K562 (cell line): ENCODE results near the gene BCAR3. TPM values are rescaled to one million over a fixed set of nuclear protein-coding genes. Genes with fewer than 3 reads are reported as not detected.

Source experiments
- ATAC-seq: fragments of 200-7000 bp; cut with Tn5 transposase; 3 replicates; pipeline ENCODE4 v1.9.1; 2020; ENCODE audit warnings: moderate library complexity
- BruUV-seq: library from RNA; stranded (reverse); fragments of 400-500 nt; replicated peaks from 2 replicates; lab custom pipeline; 2021; lab: Mats Ljungman, UMichigan
- CTCF ChIA-PET: fragments of 300-600 bp; formaldehyde crosslinking; extraction: SDS; loops from one replicate; lab custom pipeline; 2021; ENCODE audit warnings: low intra/inter-chr PET ratio; lab: Yijun Ruan, JAX
- POLR2A ChIA-PET: fragments of 300-600, 350-650 bp; sonication (Branson Sonifier 250); formaldehyde crosslinking; extraction: SDS; loops from one replicate; lab custom pipeline; 2021; ENCODE audit warnings: antibody characterized with exemption, inconsistent platforms; lab: Yijun Ruan, JAX
- DNase-seq, 4 experiments: peaks; one replicate each; pipeline versions ENCODE4 v3.0.0 to v3.0.0-alpha.2; 2011 to 2018; ENCODE audit warnings: low spot score in 3 of 4, mixed read lengths in 3 of 4; ENCODE audit errors: extremely low read depth in 1 of 4
- FAIRE-seq: peaks from 2 replicates; lab custom pipeline; 2011; peaks lifted over from hg19 to GRCh38; lab: Jason Lieb, UNC
- H2AFZ ChIP-seq: 2 replicates; pipeline ENCODE4 v1.6.0; 2011; ENCODE audit warnings: low read depth, low read length, control low read depth, inconsistent platforms
- H3K27ac ChIP-seq: fragments of 200-600 bp; 3 replicates; pipeline ENCODE4 v1.8.0; 2011; ENCODE audit warnings: low read depth, mild to moderate bottlenecking, control low read depth, inconsistent platforms, low read length, moderate library complexity, mixed read lengths; ENCODE audit errors: extremely low read depth
- H3K27me3 ChIP-seq, 2 experiments: fragments of 300-600 bp in 1 of 2; 2 replicates in 1 of 2; 3 replicates in 1 of 2; pipeline versions ENCODE4 v1.6.0 to v1.8.0; 2011; ENCODE audit warnings: inconsistent platforms in 2 of 2, low read length in 2 of 2, mild to moderate bottlenecking in 1 of 2, mixed read lengths in 1 of 2, moderate library complexity in 1 of 2; ENCODE audit not compliant: control insufficient read depth in 2 of 2, insufficient read depth in 2 of 2
- H3K36me3 ChIP-seq: fragments of 300-600 bp; 3 replicates; pipeline ENCODE4 v1.8.0; 2011; ENCODE audit warnings: mild to moderate bottlenecking, low read length, inconsistent platforms; ENCODE audit not compliant: control insufficient read depth, insufficient read depth
- H3K4me1 ChIP-seq, 2 experiments: fragments of 200-600 bp in 1 of 2; replicated peaks in 1 of 2; 2 replicates in 1 of 2; 3 replicates in 1 of 2; pipeline versions ENCODE4 v1.5.1 to v1.8.0; 2011; ENCODE audit warnings: inconsistent platforms in 2 of 2, low read length in 2 of 2, mild to moderate bottlenecking in 1 of 2, mixed read lengths in 1 of 2, moderate library complexity in 1 of 2; ENCODE audit not compliant: control insufficient read depth in 2 of 2, insufficient read depth in 2 of 2
- H3K4me2 ChIP-seq: 2 replicates; pipeline ENCODE4 v1.6.1; 2011; ENCODE audit warnings: low read length, control low read depth, inconsistent platforms, mixed read lengths; ENCODE audit not compliant: insufficient read depth
- H3K4me3 ChIP-seq: fragments of 200-600 bp; sonication (generic), shearing (Covaris generic); 2 replicates; pipeline ENCODE4 v1.5.1; 2016; ENCODE audit warnings: control low read depth, inconsistent platforms
- H3K79me2 ChIP-seq: fragments of 200-600 bp; 3 replicates; pipeline ENCODE4 v1.8.0; 2011; ENCODE audit warnings: low read length, inconsistent platforms; ENCODE audit not compliant: control insufficient read depth, insufficient read depth
- H3K9ac ChIP-seq, 2 experiments: 2 replicates each; pipeline versions ENCODE4 v1.6.0 to v1.6.1; 2011; ENCODE audit warnings: low read depth in 2 of 2, low read length in 2 of 2, control low read depth in 1 of 2, inconsistent platforms in 1 of 2, mild to moderate bottlenecking in 1 of 2, mixed read lengths in 1 of 2; ENCODE audit not compliant: insufficient read depth in 1 of 2
- H3K9me1 ChIP-seq: one replicate; pipeline ENCODE4 v1.6.0; 2011; ENCODE audit warnings: inconsistent platforms, mild to moderate bottlenecking, low read length, moderate library complexity; ENCODE audit not compliant: control insufficient read depth, insufficient read depth
- H3K9me3 ChIP-seq: replicated peaks from 2 replicates; pipeline ENCODE4 v1.5.1; 2011; ENCODE audit warnings: low read depth, low read length, inconsistent platforms; ENCODE audit not compliant: control insufficient read depth, insufficient read depth
- H4K20me1 ChIP-seq: replicated peaks from 2 replicates; pipeline ENCODE4 v1.6.1; 2011; ENCODE audit warnings: low read length, inconsistent platforms, mixed read lengths; ENCODE audit not compliant: control insufficient read depth, insufficient read depth
- ATF6 ChIP-seq: sonication (generic); formaldehyde crosslinking; IDR thresholded peaks from 2 replicates; pipeline ENCODE4 v1.4.0; 2020; ENCODE audit warnings: mild to moderate bottlenecking, missing genetic modification reagents
- CHD1 ChIP-seq: fragments of 200-600 bp; sonication (generic); IDR thresholded peaks from one replicate; pipeline ENCODE4 v1.6.1; 2012; ENCODE audit warnings: mild to moderate bottlenecking, moderate library complexity, low read length, inconsistent platforms
- CREB3 ChIP-seq: fragments of 450-650 bp; conservative IDR thresholded peaks from 2 replicates; pipeline ENCODE4 v1.6.1; 2016; ENCODE audit warnings: missing genetic modification characterization, low read depth, mild to moderate bottlenecking, missing compliant biosample characterization, moderate library complexity
- HEY1 ChIP-seq: fragments of 250-450 bp; sonication (Bioruptor Pico); IDR thresholded peaks from 2 replicates; pipeline ENCODE4 v1.5.0; 2020; ENCODE audit warnings: mild to moderate bottlenecking, moderate library complexity, borderline replicate concordance
- KDM5B ChIP-seq: fragments of 200-600 bp; sonication (generic); IDR thresholded peaks from 2 replicates; pipeline ENCODE4 v1.6.1; 2012; ENCODE audit warnings: low read depth, mild to moderate bottlenecking, moderate library complexity, low read length, control low read depth, inconsistent platforms; ENCODE audit not compliant: insufficient replicate concordance
- MEIS2 ChIP-seq: fragments of 450-650 bp; IDR thresholded peaks from 2 replicates; pipeline ENCODE4 v1.6.1; 2014; ENCODE audit warnings: mild to moderate bottlenecking; ENCODE audit not compliant: partially characterized antibody
- NFRKB ChIP-seq: fragments of 450-650 bp; IDR thresholded peaks from 2 replicates; pipeline ENCODE4 v1.6.1; 2016; ENCODE audit warnings: low read depth
- RCOR1 ChIP-seq, 2 experiments: IDR thresholded peaks; 2 replicates each; pipeline ENCODE4 v1.6.1; 2012; ENCODE audit warnings: low read depth in 2 of 2, low read length in 2 of 2, borderline replicate concordance in 1 of 2, improper control_type of control experiment in 1 of 2
- TCF3 ChIP-seq: sonication (generic); formaldehyde crosslinking; IDR thresholded peaks from 2 replicates; pipeline ENCODE4 v1.4.0; 2020; ENCODE audit warnings: mild to moderate bottlenecking, missing genetic modification reagents
- TGIF2 ChIP-seq: sonication (generic); formaldehyde crosslinking; IDR thresholded peaks from 2 replicates; pipeline ENCODE4 v1.8.1; 2022; ENCODE audit warnings: mild to moderate bottlenecking, missing genetic modification reagents, moderate library complexity
- ZFP36 ChIP-seq: fragments of 150-350 bp; IDR thresholded peaks from 2 replicates; pipeline ENCODE4 v1.6.1; 2018; ENCODE audit warnings: low read length, low read depth; ENCODE audit not compliant: partially characterized antibody
- ZHX1 ChIP-seq: fragments of 150-350 bp; conservative IDR thresholded peaks from 2 replicates; pipeline ENCODE4 v1.6.1; 2014; ENCODE audit warnings: low read length
- ZNF121 ChIP-seq: sonication (generic); formaldehyde crosslinking; conservative IDR thresholded peaks from 2 replicates; pipeline ENCODE4 v1.8.0; 2022; ENCODE audit warnings: missing genetic modification reagents
- ZNF217 ChIP-seq: sonication (generic); formaldehyde crosslinking; IDR thresholded peaks from 2 replicates; pipeline ENCODE4 v1.8.0; 2022; ENCODE audit warnings: mild to moderate bottlenecking, missing genetic modification reagents
- ZNF274 ChIP-seq: IDR thresholded peaks from 2 replicates; pipeline ENCODE4 v1.6.1; 2011; ENCODE audit warnings: low read depth, mild to moderate bottlenecking, low read length, moderate library complexity, borderline replicate concordance
- ZNF354B ChIP-seq: fragments of 250-450 bp; sonication (Bioruptor Pico); IDR thresholded peaks from 2 replicates; pipeline ENCODE4 v1.4.0; 2020
- WGBS: fragments of 100-300 bp; shearing (Covaris generic); methylation state at CpG from one replicate; pipeline ENCODE4 v1.1.6; 2016; ENCODE audit warnings: low coverage, mixed read lengths; ENCODE audit not compliant: insufficient coverage; ENCODE audit errors: missing lambda C conversion rate; 5-methylcytosine and 5-hydroxymethylcytosine counted together
- in situ Hi-C: fragments of 300-500 bp; cut with MboI; formaldehyde crosslinking; loops from 4 replicates; pipeline ENCODE4 v1.15.0; 2018; ENCODE audit warnings: inconsistent platforms, mixed read lengths
- intact Hi-C: fragments of 100-400 bp; cut with micrococcal nuclease; formaldehyde crosslinking; loops from 2 replicates; pipeline ENCODE4 v1.14.2; 2022
- polyA plus RNA-seq, 8 experiments: library from polyadenylated mRNA; depleted of rRNA in 4 of 8; stranded (reverse) in 5 of 8; unstranded in 3 of 8; fragments of >200 nt; fragmentation: Nextera tagmentation in 2 of 8; fragmentation: Illumina TruSeq in 1 of 8; extraction: Ambion mirVana in 2 of 8; extraction: Trizol in 1 of 8; gene quantifications; 2 replicates each; pipeline versions ENCODE4 v1.2.1 to v1.2.3, GENCODE V29; 2011 to 2014; ENCODE audit warnings: inconsistent platforms in 1 of 8, missing spikeins in 1 of 8
- total RNA-seq, 7 experiments: library from RNA; depleted of rRNA in 6 of 7; stranded (reverse); fragments of >200 nt in 6 of 7; fragmentation: Illumina TruSeq in 2 of 7; extraction: Trizol in 2 of 7; gene quantifications; 2 replicates each; pipeline versions ENCODE4 v1.2.1 to v1.2.3, GENCODE V29; 2011 to 2021; ENCODE audit warnings: low replicate concordance in 1 of 7

Gene BCAR3
- total and polyA plus RNA-seq, 9 of the 15 experiments (the other 6 are each of a cell fraction or from before 2014, with no cell fraction given) = 1.8 to 6.3 (median 3.8) TPM

- TF ChIP-seq MEIS2 (no peak), CHD1 (no peak), KDM5B (no peak), ZNF121 (no peak), HEY1 (no peak), NFRKB (no peak), TCF3 (CRISPR knock-in tag) (no peak), ZNF274 (no peak), ZHX1 (no peak)
Observed at GRCh38 chr1:93675931-93676330, 5.7 kb downstream of the BCAR3 start (continued).

- intact Hi-C loops = no loop called here
- 0% methylated on average over 3 of the region's 3 CpGs for WGBS
- H3K79me2 ChIP-seq = no peaks in the 10 kb centered on the region
- no peaks in the 10 kb centered on the region for H3K9me1 ChIP-seq
- ChIA-PET CTCF (no interaction called here), POLR2A (no interaction called here)
- no peaks in the 10 kb centered on the region for H3K36me3 ChIP-seq
- BruUV-seq = no TSS peak
- H4K20me1 ChIP-seq = no peaks in the 10 kb centered on the region
- peaks cover 7 to 23% of the 10 kb centered on the region in 2 experiments for H3K4me1 ChIP-seq
- FAIRE-seq = no peak
- no peak overlapping the region for H3K4me2 ChIP-seq
- H3K4me3 ChIP-seq = no peak overlapping the region
- H3K27me3 ChIP-seq = peaks cover 2 to 18% of the 10 kb centered on the region in 2 experiments; a peak in 3 of 5 replicates
- no peak overlapping the region for H3K9ac ChIP-seq
- no peaks in the 10 kb centered on the region for H3K9me3 ChIP-seq
- ATAC-seq = no peak
- H2AFZ ChIP-seq = no peak overlapping the region
- no peak for DNase-seq
- in situ Hi-C loops = no loop called here
- H3K27ac ChIP-seq = no peak overlapping the region
- TF ChIP-seq ZNF354B (CRISPR knock-in tag) (no peak), ZFP36 (no peak), RCOR1 (IDR thresholded peaks at IDR 0.05; ENCODE audit: borderline replicate concordance in 1 of 2, low read depth in 2 of 2, low read length in 2 of 2) (no peak), ZNF217 (CRISPR knock-in tag) (no peak), ATF6 (CRISPR knock-in tag) (no peak), TGIF2 (no peak), CREB3 (tag) (no peak)
Observed at GRCh38 chr1:93675271-93675670, 6.4 kb downstream of the BCAR3 start.
